ENCODE data around the gene CACNA1C.

CACNA1C gene

DNA sequence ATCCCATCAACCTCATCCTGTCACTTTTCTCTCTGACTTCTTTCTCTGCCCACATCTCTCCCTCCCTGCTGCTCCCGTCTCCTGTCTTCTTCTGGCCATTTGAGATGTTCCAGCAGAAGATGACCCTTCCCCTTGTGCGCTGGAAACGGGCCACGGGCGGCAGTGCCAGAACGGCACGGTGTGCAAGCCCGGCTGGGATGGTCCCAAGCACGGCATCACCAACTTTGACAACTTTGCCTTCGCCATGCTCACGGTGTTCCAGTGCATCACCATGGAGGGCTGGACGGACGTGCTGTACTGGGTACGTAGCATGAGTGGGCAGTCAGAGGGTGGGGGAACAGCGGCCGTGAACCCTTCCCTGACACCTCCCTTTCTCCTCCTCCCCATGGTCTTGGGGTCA, 440.3 kb downstream of the CACNA1C start:
- no peak for DNase-seq

DNA sequence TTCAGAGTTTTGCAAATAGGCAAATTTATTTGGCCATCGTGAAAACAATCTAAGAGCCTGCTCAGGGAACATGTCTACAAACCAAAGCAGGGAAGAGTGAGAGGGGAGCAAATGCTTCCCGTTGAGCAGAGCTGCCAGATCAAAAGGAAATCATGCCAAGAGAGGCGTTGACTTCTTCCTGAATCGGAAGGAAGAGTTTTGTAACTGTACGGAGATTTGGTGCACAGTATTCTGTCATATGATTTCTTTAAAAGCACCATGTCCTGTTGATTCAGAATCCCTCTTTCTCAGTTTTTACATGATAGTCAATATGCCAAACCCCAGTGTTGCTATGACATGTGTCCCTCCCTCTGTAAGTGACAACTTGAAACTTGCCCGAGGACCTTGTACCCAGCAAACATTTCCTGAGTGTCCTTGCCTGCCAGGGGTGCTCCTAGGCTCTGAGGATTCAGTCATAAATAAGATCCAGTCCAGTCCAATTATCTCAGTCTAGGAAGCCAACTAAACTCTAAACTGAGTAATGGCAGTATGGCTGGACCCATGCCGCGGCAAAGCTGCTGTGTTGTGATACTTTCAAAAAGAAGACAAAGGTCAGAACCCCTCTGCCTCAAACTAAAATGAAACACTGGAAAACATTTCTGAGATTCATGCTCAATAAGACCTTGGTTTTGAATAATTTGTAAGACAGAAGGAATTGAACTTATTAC, 441.9 kb downstream of the CACNA1C start:
- DNase-seq: peak; percentile 33

DNA sequence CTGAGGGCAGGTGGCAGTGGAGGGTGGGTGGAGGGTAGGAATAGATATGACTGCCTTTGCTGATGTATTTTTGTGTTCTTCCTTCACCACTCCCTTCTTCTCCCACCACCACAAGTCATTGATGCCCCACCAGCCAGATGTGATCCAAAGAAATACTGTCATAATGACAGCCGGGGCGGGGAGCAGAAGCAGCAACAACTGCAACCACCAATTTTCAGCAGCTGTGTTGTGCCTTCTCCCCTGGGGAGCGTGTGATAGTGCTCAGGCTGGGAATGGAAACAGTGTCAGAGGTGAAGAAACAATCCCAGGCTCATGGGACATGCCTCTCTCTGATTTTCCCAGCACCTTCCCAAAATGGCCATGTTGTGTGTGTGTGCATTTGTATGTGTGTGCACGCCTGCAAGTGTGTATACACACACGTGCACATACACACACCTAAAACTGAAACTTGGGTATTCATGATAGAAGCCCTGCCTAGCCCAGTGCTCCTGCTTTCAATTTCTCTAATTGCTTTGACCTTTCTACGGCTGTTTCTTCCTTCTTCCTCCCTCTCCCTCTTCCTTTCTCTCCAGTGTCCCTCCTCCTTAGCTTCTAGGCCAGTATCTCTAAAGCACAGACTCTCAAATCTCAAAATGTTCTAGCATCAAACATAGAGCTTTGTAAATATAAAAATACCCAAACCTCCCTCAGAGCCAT, 442.8 kb downstream of the CACNA1C start:
- no peak for DNase-seq

DNA sequence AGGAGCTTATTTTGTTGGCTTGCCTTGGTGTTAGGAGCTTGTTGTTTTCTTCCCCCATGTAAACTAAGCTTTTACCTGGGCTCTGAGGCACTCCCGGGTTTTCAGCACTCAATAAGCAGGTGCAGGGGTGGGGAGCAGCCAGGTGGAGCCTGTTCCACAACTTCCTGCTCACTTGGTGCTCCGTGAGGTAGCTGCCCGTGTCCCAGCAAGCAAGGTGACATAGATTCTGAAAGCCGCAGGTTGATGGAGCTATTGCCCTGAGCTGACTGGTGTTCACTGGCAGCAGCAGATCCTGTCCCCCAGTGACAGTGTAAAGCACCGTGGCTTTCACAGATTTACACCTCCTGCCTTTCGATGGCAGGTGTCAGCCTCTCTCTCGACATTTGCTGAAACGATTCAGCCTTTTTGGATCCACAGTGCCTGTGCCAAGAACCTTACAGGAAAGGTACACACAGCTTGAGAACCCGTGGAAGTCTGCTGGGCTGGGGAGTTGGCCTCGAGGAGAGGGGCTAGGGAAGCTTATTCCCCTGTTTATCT, 446.2 kb downstream of the CACNA1C start:
- DNase-seq: no peak

DNA sequence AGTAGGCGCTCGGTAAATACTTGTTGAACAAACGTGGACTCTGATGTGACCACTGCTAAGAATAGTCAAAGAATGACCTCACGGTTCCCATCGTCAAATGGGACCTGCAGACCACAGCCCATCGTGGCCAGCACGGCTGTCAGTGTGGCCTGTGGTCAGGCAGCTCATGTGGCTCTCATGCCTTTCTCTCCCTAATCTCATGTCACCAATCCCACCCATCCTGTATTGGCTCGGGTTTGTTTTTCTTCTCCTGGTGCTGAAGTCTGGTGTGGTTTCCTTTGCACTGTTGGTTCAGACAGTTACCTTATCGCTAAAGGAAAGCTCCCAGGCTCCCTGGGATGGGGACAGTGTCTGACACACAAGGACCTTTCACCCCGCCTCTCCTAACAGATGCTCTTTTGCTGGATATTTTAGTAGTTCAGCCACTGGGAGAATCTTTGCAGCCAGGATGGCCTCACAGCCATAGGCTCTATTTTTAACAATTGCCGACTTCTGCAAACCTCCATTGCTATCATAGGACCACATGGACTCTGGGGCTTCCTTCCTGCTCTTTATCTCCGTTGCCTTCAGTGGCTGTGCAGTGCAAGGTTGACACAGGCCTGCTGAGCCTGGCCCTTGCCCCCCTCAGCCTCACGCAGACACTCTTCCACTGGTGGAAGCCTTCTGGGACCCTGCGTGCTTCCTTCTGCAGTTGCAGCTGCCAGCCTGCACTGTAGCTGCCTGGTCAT, 448.8 kb downstream of the CACNA1C start:
- DNase-seq: peak; percentile 96

DNA sequence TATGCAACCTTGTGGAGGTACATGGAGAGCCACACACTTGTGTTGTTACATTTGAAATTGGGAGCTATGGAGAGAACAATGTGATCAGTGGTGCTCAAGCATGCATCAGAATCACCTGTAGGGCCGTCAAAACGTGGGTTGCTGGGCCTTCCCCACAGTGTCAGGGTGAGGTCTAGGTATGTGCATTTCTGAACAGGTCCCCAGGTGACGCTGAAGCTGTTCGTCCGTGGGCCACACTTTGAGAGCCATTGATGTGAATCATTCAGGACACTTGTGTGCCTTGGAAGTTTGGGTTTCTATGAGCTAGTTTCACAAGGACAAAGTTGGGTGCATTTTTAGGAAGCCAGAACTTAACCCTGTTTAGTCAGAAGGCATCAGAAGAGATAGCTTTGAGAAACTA, 450.2 kb downstream of the CACNA1C start:
- DNase-seq: no peak

DNA sequence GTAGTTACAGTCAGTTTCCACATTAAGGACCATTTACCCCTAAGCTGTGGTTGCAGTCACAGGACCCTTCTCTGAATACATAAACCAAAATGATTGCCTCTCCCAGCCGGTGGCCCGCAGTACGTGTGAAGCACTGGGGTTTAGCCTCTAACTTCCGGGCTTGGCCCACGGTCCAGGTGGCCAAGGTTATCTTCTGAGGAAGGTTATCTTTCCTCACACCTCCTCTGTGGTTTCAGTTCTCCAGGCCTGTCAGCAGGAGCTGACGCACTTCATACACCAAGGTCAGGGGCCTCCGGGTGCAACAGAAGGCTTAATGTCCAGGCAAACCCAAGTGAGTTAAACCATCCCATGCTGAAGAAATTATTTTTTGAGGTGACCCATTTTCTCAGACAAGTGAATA, 451.0 kb downstream of the CACNA1C start:
- peak; percentile 36 for DNase-seq

DNA sequence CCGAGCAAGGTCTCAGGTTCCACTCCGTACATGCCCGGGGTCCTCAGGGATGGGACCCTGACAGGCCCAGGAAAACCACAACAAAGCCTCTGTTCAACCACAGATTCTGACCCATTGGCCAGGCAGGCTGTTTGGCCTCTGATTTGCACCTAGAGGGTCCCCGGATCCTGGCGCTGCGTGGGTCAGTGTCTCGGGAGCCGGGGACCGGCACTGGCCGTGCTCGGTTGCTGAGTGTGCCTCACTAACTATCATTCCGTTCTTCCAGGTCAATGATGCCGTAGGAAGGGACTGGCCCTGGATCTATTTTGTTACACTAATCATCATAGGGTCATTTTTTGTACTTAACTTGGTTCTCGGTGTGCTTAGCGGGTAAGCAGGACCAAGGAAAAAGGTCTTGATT, 451.8 kb downstream of the CACNA1C start:
- DNase-seq: no peak

DNA sequence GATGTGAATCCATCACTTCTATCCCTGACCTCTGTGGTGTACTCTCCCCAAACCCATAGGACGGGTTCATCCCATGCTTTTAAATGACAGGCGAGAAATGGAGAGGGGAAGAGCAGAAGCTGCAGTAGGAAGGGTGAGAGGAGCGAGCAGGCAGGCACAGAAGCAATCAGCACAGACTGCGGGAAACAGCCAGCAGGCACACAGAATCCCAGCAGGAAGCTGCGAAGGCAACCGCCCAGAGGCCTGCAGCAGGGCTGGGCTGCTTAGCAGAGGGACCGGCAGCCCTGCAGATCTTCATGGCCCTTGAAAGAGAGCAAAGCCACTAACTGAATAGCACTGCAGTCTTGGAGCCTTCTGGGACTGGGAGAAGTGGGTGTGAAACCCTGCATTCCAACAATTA, 455.0 kb downstream of the CACNA1C start:
- no peak for DNase-seq

DNA sequence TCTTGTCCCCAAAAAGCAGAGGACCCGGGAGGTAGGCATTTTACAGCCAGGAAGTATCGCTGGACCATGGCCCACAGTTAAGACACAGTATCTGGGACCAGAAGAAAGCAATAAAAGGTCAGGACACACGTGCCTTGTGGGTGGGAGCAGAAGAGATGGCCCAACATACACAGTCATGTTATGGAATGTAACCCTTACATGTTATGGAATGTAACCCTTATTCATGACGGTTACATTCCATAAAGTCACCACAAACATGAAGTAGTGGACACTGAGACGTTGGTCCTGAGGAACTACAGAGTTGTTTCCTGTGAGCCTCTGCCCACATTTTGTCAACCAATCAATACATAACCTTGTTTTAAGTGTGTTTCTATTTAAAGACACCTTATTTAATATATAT, 456.4 kb downstream of the CACNA1C start:
- no peak for DNase-seq

DNA sequence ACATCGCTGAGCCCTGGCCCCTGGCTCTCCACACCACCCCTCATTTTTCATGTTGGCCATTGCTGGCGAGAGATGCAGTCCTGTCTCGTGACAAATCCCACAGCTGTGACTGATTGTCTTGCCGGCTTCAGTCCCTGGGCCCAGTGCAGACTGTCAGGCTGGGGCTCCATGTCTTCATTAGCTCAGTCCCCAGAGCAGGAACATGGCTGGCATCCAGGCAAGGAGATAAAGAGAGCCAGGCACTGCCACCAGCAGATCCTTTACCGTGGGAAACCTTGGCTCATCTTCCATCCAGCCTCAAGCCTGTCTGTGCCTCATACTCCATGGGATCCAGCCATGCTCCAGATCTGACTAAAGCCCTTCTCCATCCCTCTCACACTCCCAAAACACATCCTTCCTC, 457.3 kb downstream of the CACNA1C start:
- DNase-seq: no peak

DNA sequence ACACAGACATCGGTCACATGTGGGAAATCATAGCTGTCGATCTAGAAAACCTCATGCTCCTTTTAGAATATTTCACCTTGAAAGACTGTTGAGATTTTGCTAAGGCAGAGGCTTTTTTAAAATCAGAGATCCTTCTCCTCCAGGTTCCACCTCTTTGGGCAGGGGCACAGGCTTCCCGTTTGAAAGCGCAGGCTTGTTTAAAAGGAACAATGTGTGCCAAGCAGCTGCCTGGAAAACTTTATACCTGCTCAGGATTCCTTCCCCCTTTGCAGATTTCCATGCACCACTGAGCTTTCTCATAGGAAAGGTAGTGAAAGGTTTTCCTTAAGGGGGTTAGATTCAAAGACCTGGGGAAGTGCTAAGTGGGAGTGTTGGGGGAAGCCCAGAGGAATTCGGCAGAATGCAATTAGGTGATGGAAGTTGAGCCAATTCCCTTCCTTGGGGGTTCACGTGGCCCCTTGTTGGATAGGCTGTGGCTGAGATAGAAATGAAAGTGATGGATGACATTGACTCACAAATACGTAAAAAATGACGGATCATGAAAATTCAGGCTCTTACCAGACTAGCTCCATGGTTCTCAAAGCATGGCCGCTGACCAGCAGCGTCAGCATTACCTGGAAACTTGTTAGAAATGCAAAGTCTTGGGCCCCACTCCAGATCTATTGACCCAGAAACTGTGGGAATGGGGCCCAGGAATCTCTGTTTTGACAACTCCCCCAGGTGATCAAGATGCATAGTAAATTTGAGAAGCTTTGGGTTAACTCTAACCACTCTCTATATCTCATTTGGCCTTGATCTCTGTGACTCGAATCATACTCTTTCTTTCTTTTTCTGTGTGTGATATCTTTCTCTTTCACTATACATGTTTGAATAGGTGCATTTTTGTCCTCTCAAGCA, 460.6 kb downstream of the CACNA1C start:
- DNase-seq: no peak

DNA sequence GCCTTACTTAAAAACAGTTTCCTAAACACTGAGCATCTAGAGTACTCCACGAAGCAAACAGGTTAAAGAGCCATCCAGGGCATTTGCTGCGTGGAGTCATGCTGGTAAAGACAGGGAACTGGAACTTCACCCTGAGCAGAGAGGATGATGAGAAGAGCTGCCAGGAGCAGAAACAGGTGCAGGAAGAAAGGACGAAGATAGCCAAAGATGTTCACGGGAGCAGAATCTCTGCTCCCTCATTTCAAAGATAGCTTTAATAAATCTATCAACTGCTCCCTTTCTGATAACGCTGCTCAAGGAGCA, 461.2 kb downstream of the CACNA1C start:
- no peak for DNase-seq

DNA sequence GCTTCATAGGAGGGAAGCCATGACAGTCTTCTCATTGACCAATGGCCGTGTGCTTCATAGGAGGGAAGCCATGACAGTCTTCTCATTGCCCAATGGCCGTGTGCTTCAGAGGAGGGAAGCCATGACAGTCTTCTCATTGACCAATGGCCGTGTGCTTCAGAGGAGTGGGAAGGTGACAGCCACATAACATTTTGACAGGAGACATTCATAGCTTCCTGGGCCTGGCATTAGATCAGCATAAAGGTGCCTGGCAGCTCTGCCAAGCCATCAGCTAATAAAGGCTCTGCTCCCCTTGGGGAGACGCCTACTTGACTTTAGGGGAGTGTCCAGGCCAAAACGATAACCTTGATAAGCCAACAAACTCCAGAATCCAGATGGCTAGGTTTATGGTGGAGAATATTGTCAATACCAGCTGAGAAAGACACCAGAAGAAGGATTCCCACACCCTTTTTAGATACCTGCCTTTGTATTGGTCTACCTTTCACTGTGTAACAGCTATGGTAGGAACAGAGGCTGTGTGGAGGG, 468.0 kb downstream of the CACNA1C start:
- DNase-seq: no peak

DNA sequence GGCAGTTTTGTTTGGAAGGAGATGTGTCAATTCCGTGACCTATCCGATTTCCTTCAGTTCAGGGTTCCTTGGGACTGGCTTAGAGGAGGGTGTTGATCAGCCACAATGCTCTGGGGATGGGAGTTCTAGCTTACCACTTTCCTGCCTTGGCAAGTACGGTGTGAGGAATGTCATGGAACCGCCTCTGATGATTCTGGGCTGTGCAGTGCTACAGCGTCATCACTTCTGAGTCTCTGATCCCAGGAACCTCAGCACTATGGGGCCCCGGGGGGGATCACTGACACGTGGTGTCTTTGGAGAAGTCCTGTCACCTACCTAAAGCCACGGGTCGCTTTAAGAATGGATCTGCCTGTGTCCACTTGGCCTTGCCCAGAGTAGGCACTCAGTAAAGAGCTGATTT, 470.5 kb downstream of the CACNA1C start:
- no peak for DNase-seq

DNA sequence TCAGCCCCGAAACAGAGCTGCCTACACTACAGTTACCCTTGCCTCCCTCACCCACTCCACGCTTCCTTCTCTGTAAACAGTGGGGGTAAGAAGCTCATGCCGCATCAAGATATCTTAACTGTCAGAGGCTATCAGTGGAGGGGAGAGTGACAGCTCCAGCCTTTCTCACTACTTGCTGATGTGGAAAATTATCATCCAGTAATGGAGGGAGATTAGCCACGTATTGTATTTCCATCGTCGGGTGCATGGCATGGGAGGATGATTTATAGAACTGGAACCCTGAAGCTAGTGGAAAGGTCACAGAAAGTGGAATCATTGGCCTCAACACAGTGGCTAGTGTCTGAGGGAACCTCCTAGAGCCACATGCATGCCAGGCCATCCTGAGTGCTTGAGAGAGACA, 471.1 kb downstream of the CACNA1C start:
- no peak for DNase-seq

DNA sequence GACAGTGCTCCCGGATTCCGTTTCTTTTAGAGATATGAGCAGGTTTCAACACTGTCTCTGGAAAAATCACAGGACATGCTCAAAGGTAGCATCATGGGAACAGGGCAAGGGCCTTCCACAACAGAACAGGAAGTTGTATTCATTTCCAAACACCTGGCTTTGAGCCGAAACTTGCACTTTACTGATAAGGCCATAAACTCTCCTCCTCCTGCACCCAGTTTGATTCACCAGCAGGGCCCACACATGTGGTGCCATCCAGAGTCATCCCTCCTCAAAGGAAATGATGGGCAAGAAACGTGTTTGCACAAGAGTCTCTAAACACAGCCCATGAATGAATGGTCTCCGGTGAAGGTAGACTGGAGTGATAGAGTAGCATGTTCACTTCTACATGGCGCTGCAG, 473.6 kb downstream of the CACNA1C start:
- DNase-seq: peak; percentile 46

DNA sequence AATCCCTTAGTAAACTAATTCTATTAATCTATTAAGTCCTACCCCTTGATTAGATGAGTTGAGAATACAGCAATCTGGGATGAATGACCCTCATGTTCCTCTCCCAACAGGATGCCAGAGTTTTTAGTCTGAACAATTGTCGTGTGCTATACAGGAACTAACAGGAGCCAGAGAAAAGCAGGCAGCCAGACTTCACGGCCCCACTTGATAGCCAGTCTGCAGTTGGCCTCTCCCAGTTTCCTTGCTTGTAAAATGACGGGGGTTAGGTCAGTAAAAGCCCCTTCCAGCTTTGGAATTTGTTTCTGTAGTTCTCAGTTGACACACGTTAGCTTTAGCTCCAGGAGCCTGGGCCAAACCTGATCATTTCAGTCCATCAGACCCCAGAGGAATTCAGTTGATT, 475.2 kb downstream of the CACNA1C start:
- no peak for DNase-seq

DNA sequence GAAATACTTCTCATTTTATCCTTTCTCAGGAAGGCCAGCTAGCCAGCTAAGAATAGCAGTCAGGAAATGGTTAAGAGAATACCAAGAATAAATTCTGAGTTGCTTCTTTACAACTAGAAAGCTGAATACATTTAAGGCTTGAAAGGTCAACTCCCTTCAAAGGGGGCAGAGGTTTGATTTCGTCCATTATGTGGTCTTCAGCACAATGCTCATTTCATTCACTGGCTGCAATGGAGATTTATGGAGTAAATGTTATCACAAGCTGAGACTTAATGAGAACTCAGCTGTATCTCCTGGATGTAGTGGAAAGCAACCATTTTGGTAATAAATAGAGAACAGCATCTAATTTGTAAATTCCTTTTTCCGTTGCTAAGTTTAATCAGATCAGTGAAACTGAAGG, 477.0 kb downstream of the CACNA1C start:
- DNase-seq: no peak

DNA sequence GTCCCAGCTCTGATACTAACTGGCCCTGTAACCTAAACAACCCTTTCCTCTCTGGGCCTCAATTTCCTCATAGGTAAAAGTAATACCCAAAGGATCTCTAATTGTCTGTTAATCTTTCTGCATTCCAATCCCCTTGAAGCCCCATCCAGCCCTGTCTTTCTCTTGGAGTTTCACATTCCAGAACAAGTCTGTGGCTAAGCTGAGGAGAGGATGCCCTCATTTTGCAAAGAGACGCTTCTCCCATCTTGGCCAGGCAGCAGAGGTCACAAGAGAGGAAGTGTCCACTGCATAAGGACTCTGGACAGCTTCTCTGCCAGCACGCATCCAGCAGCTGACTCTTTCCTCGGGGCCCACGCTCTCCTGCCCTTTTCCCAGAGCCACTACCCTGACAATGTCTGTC, 478.6 kb downstream of the CACNA1C start:
- no peak for DNase-seq

DNA sequence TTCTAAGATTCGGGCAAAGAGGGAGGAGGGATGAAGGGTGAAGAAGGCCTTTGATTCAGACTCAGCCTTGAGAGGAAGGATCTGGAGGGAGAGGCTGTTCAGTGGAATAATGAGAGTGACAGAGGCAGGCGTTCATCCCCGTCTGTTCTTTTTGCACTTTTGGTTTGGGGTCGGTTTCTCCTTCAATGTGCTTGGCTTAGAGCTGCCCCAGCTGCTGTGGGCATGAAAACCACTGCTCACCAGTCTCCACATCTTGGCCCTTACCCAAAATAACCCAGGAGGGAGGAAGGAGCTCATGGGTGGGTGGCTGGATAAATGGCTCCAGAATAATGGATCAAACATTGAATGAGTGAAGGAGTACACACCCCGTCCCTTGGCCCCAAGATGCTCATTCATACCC, 480.2 kb downstream of the CACNA1C start:
- no peak for DNase-seq

DNA sequence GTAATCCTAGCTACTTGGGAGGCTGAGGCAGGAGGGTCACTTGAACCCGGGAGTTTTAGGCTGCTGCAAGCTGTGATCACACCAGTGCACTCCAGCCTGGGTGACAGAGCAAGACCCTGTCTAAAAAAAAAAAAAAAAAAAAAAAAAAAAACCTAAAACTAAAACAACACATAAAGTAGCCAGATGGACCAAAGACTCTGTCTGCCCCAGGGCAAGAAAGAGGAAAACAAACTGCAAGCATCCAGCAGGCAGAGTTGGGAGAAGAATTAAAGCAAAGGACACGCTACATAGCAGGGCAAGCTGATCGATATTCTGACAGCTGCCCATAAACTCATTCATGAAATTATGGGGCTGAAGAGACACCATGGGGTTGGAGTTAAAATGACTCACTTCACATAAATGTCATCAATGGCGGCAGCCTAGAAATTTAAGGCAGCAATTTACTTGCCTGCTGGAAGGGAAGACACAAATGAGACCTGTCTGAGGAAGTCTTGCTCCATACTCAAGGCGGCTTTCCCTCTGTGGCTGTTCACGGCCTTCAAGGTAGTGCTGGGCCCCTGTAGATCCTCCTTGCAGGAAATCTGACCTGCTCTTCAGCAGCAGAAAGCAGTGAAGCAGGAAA, 482.9 kb downstream of the CACNA1C start:
- no peak for DNase-seq
